HG03442 (cell line): Measurements from ENCODE around the gene TLE1.

Source experiments
- ATAC-seq: cut with Tn5 transposase; IDR thresholded peaks from one replicate; pipeline ENCODE4 v1.9.1; 2021; ENCODE audit warnings: mild to moderate bottlenecking, moderate library complexity; ENCODE audit not compliant: unreplicated experiment

The TLE1 gene

GRCh38 chr9:81579381-81579780 lies 110.0 kb downstream of the TLE1 start:
- ATAC-seq: no peak

GRCh38 chr9:81578606-81579005 lies 110.7 kb downstream of the TLE1 start:
- no peak for ATAC-seq

DNA sequence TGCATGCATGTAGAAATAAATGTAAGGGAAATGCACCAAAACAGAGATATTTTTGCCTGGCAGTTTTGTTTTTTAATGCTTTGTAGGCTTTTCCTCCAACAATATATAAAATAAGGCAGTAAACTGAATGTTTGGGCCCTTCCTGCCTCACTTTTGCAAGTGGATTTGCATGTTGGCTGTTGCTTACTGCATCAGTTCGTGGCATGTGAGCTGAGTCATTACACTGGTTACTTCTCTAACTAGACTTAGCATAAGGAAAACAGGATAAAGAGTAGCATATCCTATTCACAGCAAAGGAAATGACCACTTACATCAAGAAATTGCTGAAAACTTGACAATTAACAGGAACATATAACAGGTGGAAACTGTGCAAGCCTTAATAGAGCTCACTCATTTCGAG lies 113.4 kb downstream of the TLE1 start:
- no peak for ATAC-seq

DNA sequence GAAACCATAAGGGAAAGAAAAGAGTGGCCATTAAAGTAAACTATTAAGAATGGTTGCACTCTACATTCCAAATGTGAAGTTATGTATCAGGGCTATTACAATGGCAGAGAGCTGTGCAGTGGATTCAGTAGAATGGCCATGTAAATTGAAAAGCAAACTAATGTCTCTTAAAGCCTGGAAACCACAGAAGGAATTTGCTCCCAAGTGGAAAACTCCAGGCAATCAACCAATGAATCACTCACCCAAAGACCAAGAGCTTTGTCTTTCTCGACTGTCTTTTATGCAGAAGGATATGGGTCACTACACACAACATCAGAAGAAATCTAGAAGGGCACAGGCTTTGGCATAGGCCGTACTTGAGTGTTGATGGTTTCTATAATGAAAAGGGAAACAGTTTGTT lies 114.9 kb downstream of the TLE1 start:
- ATAC-seq: no peak

- no peak for ATAC-seq
These were observed 115.7 kb downstream of the TLE1 start for GRCh38 chr9:81573415-81574321.

DNA sequence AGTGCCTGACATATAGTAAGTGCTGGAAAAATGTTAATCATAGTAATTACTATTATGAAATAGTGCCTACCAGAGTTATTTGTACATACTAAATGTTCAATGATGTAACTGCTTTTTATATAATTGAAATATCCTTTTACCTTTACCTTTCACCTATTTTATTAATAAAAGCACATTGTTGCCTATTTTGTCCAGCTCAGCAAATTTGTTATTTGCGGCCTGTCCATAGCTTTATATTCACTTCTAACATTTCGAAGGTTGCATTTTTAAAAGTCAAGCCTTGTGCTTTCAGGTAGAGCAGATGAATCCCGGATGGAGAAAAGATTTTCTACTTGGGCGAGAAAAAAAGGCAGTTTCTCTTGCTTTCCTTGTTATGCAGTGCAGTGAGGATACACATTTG lies 119.3 kb downstream of the TLE1 start:
- no peak for ATAC-seq

- no peak for ATAC-seq
These were observed 123.2 kb downstream of the TLE1 start for GRCh38 chr9:81566074-81566698.

- ATAC-seq: no peak
These were observed 123.7 kb downstream of the TLE1 start for GRCh38 chr9:81565609-81566008.

- no peak for ATAC-seq
These were observed 124.2 kb downstream of the TLE1 start for GRCh38 chr9:81565144-81565543.

- no peak for ATAC-seq
These were observed 124.7 kb downstream of the TLE1 start for GRCh38 chr9:81564632-81565031.

GRCh38 chr9:81563739-81564138 lies 125.6 kb downstream of the TLE1 start:
- no peak for ATAC-seq

GRCh38 chr9:81563020-81563407 lies 126.3 kb downstream of the TLE1 start:
- no peak for ATAC-seq

DNA sequence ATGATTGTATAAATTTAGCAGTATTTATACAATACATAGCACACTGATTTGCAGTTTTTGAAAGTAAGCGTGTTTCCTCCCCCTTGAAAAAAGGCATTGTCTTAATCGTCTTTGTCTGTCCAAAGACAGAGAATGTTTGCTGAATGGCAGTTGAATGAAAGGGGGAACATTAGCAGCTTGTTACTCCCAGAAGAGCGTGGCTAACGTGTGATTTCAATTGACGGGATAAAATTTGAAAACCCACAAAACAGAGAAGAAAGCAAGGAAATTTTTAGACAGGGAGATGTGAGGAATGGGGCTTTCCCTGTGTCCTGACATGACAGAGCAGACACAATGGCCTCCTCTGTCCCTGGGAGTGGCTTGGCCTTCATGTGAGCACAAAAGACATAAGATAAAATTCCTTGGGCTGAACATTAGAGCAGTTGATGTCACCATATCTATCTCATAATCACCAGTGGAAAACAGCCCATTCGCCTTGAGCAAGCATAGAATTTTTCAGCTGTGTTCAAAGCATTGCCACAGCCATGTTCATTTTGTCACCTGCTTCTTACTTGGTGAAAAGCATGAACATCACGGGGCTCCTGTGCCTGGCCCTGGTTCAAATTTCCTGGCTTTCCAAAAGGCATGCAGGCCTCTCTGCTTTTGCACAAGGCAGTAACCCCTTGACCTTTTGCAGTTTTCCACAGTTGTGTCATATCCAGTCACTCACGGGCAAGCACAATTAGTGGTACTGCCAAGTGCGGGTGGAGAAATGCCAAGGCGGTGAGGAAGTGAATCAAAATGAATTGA lies 126.9 kb downstream of the TLE1 start:
- no peak for ATAC-seq

DNA sequence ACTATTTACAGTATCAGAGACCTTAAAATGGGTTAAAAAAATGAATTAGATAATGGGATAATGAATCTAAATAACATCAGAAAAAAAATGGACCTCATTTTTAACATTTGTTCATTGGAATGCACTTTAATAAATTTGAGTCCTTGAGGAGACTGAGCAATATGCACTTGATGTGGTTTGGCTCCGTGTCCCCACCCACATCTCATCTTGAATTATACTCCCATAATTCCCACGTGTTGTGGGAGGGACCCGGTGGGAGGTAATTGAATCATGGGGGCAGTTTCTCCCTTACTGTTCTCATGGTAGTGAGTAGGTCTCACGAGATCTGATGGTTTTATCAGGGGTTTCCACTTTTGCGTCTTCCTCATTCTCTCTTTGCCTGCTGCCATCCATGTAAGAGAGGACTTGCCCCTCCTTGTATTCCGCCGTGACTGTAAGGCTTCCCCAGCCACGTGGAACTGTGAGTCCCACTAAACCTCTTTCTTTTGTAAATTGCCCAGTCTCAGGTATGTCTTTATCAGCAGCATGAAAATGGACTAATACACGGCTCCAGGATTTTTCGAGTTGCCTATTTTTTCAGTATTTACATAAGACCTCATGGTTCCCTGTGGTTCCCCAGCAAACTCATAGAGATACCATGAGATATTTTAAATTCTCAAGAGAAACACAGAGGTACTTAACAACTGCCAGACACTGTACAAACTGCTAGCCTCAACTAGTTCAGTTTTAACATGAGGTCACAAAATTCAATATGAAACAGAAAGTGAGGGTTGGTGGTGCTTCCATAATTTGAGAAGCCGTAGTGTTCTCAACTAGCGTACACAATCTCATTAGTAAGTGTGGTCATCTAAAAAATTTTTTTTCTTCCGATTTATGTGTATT lies 128.3 kb downstream of the TLE1 start:
- ATAC-seq: peak; percentile 83

DNA sequence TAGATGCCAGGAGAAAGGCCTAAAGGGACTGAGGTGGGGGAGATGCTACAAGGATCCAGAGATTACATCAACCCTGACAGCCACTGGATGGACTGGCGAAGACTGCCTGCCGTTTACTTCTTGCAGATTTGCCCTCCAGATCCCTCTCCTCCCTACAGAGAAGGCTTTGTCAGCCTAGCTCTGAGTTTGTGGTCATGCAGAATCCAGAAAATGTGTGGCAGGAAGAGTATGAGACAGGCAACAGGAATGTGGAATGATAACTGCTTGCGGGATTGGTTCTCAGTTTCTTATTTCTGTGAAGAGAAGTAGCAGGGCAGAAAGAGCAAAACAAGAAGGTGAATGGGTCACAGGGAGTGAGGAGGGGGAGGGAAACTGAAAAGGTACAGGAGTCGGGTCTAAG lies 129.6 kb downstream of the TLE1 start:
- no peak for ATAC-seq

DNA sequence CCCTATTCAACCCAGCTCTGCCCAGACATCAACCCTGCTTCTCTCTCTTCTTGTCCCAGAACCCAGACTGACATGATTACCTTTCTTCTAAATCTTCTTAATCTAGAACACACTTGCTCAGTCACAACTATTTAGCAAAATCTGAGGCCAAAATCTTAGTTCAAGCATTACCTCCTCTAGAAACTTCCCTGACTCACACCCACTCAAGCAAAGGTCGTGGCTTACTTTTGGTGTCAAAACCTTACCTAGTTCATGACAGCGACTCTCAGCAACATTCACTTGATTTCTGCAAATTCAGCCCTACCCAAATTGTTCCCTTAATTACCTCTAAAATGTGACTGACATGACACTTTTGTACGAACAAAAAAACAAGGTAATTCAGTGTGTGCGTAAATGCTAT lies 130.2 kb downstream of the TLE1 start:
- ATAC-seq: no peak

DNA sequence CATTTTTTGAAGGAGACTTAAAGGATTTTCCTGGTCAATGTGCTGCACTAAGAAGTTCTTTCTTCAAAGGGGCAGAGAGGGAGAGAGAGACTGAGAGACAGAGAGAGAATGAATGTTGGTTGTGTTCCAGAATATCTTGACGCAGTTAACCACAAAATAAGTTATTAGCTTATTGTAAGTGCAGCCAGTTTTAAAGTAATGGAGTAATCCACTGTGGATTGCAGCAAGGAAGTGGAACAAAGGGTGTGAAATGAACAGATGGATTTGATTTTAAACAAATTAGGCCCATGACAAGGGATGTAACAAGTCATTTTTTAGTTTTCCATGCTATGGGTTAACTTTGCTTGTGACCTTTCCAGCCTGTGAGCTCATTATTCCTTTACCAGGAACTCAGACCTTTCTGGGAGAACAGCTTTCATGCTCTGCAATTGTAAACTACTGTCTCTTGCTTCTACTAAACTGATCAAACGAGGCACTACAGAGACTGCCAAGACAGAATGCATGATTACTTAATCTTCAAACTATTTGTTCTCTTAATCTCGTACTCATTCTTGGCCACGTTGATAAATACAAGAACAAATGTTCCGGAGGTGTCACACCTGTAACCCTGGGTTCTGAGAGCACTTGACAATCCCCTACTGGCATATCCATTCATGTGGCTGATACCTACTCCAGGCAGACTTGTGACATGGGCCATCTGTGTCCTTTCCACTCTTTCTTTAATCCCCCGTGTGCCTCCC lies 131.1 kb downstream of the TLE1 start:
- ATAC-seq: no peak

DNA sequence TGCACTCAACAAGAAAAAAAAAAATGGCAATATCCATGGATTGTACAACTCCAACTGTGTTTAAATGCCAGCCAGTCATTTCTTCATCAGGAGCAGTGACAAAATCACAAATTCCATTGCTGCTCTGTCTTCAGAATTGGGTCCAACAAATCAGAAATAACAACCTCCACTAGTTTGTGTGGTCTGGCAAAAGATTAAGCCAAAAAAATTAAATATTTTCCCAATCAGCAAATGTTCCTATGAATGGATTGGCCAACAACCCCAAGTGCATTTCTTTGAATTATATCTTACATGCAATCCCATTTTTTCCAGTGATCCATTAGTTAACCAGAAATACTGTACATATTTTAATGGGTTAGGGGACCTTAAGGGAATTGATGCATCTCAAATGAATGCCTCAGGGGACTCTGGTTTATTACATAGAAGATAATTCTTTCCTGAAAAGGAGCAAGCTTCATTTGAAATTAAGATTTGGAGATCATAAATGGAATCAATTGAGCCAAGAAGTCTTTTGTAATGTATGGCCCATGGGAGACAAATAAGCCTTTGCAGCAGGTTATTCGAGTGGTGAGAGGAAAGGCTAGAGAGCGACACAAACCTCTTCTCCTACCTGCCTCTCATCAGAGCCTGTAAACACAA lies 131.8 kb downstream of the TLE1 start:
- ATAC-seq: no peak

- no peak for ATAC-seq
These were observed 132.4 kb downstream of the TLE1 start for GRCh38 chr9:81556923-81557322.
